GM19455 (cell line): ENCODE results near the gene NOL8.

Source experiments
- ATAC-seq: cut with Tn5 transposase; IDR thresholded peaks from one replicate; pipeline ENCODE4 v1.9.1; 2021; ENCODE audit not compliant: unreplicated experiment

Gene NOL8

DNA sequence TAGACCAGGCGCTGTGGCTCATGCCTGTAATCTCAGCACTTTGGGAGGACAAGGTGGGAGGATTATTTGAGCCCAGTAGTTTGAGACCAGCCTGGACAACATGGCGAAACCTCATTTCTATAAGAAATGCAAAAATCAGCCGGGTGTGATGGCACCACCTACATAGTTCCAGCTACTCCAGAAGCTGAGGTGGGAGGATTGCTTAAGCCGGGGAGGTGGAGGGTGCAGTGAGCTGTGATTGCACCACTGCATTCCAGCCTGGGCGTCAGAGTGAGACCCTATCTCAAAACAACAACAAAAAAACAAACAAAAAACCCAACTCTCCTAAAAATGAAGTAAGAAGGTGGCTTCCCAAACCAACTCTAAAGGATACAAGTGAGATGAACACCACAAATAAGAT lies 54.6 kb downstream of the NOL8 start:
- no peak for ATAC-seq

DNA sequence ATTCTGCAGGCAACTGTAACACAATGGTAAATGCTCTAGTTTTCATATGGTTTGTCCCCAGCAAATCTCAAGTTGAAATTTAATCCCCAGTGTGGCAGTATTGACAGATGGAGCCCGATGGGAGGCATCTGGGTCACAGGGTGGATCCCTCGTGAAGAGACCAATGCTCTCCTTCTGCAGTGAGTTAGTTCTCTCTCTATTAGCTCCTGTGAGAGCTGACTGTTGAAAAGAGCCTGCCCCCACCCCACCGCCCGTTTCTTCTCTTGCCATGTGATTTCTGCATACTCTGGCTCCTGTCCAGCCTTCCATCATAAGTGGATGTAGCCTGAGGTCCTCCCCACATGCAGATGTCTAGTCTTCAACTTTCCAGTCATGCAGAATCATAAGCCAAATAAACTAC lies 58.7 kb downstream of the NOL8 start:
- no peak for ATAC-seq

DNA sequence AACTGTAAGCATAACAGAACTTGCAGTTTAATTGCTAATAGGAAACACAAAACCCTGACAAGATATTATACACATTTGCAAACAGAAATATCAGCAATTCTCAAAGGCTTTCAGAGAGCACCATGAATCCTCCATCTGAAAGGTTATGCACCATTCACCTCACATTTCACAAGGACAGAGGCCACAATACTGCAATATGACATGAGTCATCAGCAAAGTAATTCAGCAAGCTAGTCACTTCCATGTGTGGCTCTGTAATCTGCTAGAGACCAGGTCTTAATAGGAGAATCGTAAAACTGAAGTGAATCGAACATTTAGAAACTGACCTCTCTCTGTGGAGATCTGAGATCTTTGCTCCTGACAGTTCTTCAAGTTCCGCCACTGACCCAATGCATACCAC lies 60.0 kb downstream of the NOL8 start:
- no peak for ATAC-seq

DNA sequence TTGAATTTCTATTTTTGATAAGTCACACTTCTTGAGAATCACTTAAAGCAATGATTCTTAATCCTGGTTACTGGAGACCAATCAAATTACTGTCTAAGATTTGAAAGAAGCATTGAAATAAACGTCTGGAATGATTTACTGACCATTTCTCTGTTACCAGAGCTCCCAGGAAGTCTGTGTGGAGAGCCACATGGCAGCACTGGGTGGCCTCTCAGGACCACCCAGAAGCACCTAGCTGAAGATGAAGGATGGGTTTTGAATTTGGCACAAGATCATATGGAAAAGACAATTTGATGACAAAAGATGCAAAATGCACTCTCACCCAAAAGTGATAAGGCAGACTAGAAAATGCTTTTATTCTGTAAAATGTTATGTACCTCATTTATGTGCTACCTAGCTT lies 62.0 kb downstream of the NOL8 start:
- no peak for ATAC-seq

DNA sequence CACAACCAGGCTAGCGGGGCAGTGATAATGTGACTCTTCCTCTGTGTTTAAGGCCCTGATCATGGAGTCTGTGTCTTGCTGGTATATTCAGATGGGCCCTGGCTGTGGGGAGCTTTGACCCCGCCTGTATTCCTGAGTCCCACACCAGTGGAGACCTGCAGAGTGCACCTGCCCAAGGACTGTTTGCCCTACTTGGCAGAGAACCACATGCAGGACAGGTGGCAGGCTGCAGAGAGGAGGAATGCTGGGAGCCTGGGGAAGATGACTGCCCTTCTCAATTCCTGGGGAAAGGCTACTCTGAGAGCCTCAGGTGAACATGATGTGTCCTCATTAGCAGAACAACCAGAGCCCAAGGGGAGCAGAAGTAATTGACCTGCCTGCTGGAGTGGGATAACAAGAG lies 67.8 kb downstream of the NOL8 start:
- no peak for ATAC-seq

DNA sequence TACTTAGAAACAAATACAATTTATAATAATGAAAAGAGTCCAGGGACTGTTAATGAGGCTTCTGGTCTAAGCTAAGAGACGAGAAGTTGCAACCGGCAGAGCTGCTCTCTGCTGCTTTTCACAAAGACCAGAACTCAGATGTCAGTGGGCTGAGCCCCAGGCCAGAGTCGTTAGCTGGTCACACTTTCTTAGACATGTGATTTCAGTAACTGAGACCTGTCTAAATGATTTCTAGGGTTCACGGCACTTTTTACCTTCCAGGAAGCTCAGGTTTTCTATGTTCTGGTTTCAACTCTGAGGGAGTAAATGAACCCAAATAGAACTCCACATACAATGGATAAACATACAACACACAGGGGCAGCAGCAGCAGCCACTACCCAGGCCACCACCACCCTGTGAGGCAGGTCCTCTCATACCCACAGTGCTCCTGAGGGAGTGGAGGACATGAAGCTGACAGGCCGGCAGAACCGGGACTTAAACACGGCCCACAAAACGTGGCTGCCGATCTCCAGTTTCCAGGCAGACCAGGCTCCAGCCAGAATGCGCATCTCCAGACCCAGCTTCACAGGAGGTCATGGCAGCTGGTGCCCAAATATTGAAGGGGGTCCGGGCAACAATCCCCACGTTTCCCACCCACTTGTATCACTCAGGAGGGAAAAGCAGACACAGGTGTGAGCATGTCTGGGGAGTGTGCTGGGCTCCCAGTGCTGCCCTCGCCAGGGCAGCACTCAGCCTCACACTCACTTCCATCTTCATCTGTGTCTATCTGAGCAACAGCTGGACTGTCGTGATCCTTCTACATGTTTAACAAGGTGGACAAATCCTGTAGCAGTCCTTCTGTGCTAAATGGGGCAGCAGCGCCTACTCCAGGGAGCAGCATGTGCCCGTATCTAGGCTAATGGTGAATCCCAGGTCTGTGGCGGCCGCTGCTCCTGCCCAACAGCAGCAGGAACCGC lies 70.5 kb downstream of the NOL8 start:
- ATAC-seq: no peak

DNA sequence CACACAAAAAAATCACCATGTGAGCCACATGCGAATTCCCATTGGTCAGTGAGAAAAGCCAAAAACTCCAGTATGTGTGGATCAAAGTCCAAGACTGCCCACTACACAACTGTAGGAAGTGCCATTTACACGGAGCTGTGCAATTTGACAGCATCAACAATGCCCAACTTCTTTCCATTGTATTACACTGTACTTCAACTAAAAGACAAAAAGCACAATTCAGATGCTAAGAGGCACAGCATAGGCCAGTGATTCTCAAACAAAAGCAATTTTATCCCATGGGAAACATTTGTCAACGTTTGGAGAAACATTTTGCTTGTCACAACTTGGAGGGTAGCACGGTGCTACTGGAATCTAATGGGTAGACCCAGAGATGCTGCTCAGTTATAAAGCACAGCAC lies 71.5 kb downstream of the NOL8 start:
- ATAC-seq: no peak

DNA sequence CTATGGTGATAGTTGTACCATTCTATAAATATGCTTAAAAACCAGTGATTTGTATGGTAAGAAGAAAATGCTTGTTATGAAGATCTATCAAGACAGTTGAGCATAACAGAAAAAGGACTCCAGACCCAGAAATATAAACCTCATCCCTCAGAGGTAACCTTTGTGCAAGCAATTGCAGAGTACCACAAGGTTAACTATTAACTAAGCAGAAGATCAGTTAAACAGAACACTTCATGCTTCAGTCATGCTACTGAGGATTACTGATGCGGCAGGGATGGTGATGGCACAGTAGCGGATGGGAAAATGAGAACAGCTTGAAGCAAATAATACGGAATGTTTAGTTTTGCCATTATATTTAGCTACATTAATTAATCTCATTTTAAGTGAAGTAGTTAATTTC lies 77.2 kb downstream of the NOL8 start:
- ATAC-seq: no peak
